D721Med (cell line): ENCODE measurements around the gene DOCK4.

Source experiments
- DNase-seq: peaks from one replicate; pipeline ENCODE4 v3.0.0; 2011; ENCODE audit warnings: low spot score; ENCODE audit not compliant: insufficient read length
- FAIRE-seq: peaks from 2 replicates; lab custom pipeline; 2011; peaks lifted over from hg19 to GRCh38; lab: Jason Lieb, UNC
- TF ChIP-seq, protein P1 (sequence below): IDR thresholded peaks from 2 replicates; pipeline ENCODE4 v1.5.1; 2012; ENCODE audit warnings: mild to moderate bottlenecking, control low read depth; ENCODE audit not compliant: insufficient read depth; ENCODE audit errors: missing control alignments

Gene DOCK4

DNA sequence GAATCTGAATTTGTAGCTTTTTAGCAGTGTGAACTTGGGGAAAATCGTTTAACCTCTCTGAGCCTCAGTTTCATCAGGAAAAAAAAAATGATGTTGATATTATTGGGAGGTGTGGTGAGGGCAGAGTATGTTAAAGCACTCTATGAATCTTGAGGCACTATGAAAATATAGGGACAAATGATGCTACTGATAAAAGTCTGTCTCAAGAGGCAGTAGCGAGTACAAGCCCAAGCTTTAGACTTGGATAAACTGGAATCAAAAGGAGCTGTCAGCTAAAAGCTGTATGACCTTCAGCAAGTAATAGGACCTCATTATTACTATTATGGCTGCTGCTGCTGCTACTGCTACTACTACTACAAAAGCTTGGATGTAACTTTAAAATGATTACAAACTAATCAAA is 8.7 kb upstream of the DOCK4 start:
- TF ChIP-seq, protein P1, sequence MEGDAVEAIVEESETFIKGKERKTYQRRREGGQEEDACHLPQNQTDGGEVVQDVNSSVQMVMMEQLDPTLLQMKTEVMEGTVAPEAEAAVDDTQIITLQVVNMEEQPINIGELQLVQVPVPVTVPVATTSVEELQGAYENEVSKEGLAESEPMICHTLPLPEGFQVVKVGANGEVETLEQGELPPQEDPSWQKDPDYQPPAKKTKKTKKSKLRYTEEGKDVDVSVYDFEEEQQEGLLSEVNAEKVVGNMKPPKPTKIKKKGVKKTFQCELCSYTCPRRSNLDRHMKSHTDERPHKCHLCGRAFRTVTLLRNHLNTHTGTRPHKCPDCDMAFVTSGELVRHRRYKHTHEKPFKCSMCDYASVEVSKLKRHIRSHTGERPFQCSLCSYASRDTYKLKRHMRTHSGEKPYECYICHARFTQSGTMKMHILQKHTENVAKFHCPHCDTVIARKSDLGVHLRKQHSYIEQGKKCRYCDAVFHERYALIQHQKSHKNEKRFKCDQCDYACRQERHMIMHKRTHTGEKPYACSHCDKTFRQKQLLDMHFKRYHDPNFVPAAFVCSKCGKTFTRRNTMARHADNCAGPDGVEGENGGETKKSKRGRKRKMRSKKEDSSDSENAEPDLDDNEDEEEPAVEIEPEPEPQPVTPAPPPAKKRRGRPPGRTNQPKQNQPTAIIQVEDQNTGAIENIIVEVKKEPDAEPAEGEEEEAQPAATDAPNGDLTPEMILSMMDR = no peak
- DNase-seq (no peak), FAIRE-seq (no peak)

DNA sequence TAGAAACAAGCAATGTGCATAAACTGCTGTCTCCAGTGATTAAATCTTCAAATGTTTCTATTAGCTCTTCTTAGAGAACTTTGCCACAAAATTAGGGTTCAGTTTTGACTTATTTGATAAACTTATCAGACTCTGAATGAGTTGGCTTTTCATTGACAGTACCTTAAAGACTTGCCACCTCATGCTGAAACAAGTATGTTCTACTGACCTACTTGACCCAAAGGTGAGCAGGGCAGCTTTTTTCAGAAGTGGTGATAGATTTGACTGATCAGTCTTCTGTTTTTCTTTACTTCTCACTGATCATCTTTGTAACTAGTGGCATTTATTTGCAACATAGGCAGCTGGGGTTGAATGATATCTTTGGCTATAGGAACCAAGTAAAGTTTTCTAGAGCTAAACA is 8.1 kb upstream of the DOCK4 start:
- TF ChIP-seq, protein P1 = no peak
- no peak for FAIRE-seq
- no peak for DNase-seq

DNA sequence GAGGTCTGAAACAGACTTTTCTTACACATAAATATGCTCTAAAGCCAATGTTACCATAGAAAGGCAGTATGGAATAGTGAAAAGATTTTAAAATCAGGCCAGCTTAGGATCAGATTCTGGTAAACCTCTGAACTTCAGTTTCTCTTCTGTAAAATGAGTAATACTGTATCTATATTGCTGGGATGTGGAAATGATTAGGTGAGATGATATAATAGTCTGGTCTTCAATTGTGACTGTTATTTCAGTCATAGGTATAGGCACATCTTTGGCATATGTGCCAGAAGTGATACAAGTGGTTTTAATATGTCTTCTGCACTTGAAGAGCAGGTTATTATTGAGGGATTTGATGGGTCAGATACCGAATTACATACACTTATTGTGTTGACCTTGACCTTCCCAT is 7.5 kb upstream of the DOCK4 start:
- TF ChIP-seq, protein P1 = no peak
- FAIRE-seq = no peak
- no peak for DNase-seq

DNA sequence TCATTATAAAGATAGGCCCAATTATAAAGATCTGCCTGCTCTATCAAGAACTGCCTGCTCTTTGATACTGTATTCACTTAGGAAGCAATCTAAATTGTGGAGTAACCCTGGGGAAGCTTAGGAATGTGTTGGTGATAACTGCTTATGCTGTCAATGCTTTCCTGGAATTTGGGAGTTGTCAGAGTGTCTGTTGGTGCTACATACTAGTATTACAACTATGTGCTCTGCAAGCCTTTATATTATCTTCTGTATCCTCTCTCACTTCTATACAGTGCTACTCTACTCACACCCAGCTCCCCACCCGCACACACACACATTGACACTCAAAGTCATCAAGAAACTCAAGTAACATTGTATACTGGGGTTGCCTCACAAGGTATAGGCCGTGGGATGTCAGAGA is 6.4 kb upstream of the DOCK4 start:
- TF ChIP-seq, protein P1 = no peak
- FAIRE-seq = no peak

DNA sequence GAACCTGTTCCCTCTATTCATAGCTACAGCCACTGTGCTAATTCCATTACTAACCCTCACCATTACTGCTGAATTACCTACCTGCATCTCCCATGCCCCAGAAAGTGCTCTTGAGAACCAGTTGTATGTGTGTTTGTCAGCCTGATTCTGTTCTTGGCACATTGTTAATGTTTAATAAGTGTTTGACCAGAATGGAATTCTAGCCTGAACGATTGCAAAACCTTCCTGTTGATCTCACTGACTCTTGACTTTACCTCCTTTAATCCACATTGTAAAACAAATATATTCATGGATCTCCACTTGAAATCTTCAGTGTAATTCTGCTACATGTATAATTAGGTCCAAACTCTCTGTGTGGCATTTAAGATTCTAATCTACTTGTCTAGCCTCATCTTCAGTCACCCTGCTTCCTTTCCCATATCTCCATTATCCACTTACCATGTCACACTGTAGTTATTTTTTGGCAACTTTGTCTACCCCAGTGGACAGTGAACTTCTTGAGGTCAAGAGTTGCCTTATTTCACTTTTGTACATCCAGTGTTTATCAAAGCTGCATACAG is 5.2 kb upstream of the DOCK4 start:
- TF ChIP-seq, protein P1 = no peak
- no peak for DNase-seq
- no peak for FAIRE-seq

More for the DNA sequence above, 6.4 kb upstream of the DOCK4 start:
- no peak for DNase-seq

DNA sequence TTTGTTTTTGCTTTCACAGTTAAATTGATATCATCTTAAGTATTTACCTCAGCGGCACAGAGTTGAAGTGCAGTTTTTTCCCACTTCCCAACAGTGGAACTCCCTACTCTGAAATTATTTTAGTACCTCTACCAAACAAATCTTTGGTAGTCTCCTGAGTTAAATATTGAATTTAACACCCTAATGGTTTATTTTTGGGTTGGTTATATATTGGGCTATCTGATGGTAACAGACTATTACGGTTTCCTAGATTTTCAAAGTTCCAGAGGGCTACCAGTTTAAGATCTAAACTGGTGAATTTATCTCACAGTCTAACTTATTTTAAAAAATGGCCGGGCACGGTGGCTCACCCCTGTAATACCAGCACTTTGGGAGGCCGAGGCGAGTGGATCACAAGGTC is 1.6 kb upstream of the DOCK4 start:
- TF ChIP-seq, protein P1 = no peak
- DNase-seq (no peak), FAIRE-seq (no peak)

DNA sequence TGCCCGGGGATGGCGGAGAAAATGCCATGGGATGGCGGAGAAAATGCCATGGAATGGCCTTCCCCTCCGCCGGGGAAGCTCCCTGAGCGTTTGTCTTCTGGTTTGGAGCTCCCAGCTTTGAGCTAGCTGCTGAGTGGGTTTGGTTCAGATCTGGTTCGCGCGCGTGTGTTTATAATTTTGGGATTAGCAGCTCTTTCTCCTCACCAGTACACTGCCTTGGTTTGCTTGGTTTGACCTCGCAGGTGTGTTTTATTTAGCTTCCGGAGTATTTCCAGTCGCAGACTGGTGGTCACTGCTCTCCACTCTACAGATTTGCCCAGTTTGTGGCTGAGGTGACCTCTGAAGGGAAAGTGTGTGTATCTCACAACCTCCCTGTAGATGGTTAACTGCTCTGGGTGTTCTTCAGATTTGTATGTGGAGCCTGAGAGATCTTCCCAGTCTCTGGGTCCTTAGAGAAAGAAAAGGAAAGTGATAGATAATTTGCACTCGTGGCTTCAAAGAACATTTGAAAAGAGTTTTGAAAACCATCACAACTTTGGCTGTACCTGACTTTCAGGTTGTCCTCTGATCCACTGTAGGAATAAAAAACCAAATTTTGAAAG is 893 bp upstream of the DOCK4 start:
- TF ChIP-seq, protein P1 = no peak
- no peak for DNase-seq
- no peak for FAIRE-seq
